Measurements from ENCODE around the gene TOX2. TPM values are rescaled to one million over a fixed set of nuclear protein-coding genes. Genes with fewer than 3 reads are reported as not detected.

The TOX2 gene
- total RNA-seq, 1 donor from 2014 or later, result 4.8 TPM

- H3K4me1 Mint-ChIP-seq, result peaks cover 36% of the 10 kb centered on the region
- POLR2A ChIA-PET, result no interaction called here
Observed at GRCh38 chr20:43915211-43916072, 790 bp downstream of the TOX2 start.

GRCh38 chr20:43916073-43916880 lies 1.6 kb downstream of the TOX2 start:
- ATAC-seq (ENCODE audit: low read depth), result no peak
- peaks cover 30% of the 10 kb centered on the region for H3K4me1 Mint-ChIP-seq
- TF ChIP-seq CTCF (IDR thresholded peaks at IDR 0.05), result no peak
- H3K27me3 Mint-ChIP-seq, result peaks cover 27% of the 10 kb centered on the region
- H3K4me3 Mint-ChIP-seq, result peak overlapping the region; percentile 82
- H3K9me3 Mint-ChIP-seq, result peaks cover 9% of the 10 kb centered on the region
- H3K36me3 Mint-ChIP-seq (ENCODE audit: low read depth), result no peaks in the 10 kb centered on the region
- CTCF ChIA-PET, result no interaction called here
- POLR2A ChIA-PET, result interaction anchor here (0.6 to 1.1 kb wide), 4 partner anchors 27 to 326 kb away, joined by 3 to 4 read pairs (median 4); partner anchors contain the start of gene IFT52
- H3K27ac Mint-ChIP-seq, result peak overlapping the region; percentile 28
- intact Hi-C loops (cut with micrococcal nuclease), result loop anchor here (2.0 to 5.0 kb wide), 2 partner anchors 35 to 164 kb away; no protein-coding TSS in a partner anchor
- DNase-seq, result no peak

More at GRCh38 chr20:43915211-43916072, 790 bp downstream of the TOX2 start:
- H3K36me3 Mint-ChIP-seq (ENCODE audit: low read depth), result no peaks in the 10 kb centered on the region
- peaks cover 27% of the 10 kb centered on the region for H3K27me3 Mint-ChIP-seq
- ATAC-seq (ENCODE audit: low read depth) (peak; percentile 34), DNase-seq (no peak)
- peak overlapping the region; percentile 54 for H3K27ac Mint-ChIP-seq
- TF ChIP-seq CTCF (IDR thresholded peaks at IDR 0.05), result no peak
- H3K4me3 Mint-ChIP-seq, result peak overlapping the region; percentile 82
- CTCF ChIA-PET, result no interaction called here
- H3K9me3 Mint-ChIP-seq, result peaks cover 9% of the 10 kb centered on the region
- intact Hi-C loops (cut with micrococcal nuclease), result loop anchor here (2.0 to 5.0 kb wide), 2 partner anchors 35 to 163 kb away; no protein-coding TSS in a partner anchor

- Mint-ChIP-seq H3K36me3 (ENCODE audit: low read depth) (no peaks in the 10 kb centered on the region), H3K4me3 (peak overlapping the region; percentile 68), H3K27me3 (peaks cover 27% of the 10 kb centered on the region), H3K4me1 (peaks cover 31% of the 10 kb centered on the region), H3K9me3 (peaks cover 7% of the 10 kb centered on the region), H3K27ac (no peak overlapping the region)
- ChIA-PET CTCF (no interaction called here), POLR2A (interaction anchor here (0.6 to 1.1 kb wide), 4 partner anchors 26 to 326 kb away, joined by 3 to 4 read pairs (median 4); partner anchors contain the start of gene IFT52)
- DNase-seq (no peak), ATAC-seq (ENCODE audit: low read depth) (peak; percentile 13)
- intact Hi-C loops (cut with micrococcal nuclease), result loop anchor here (2.0 to 5.0 kb wide), 2 partner anchors 34 to 165 kb away; no protein-coding TSS in a partner anchor
- TF ChIP-seq CTCF (IDR thresholded peaks at IDR 0.05), result no peak
Observed at GRCh38 chr20:43916881-43917371, 2.3 kb downstream of the TOX2 start.

GRCh38 chr20:43917380-43917779 lies 2.7 kb downstream of the TOX2 start:
- Mint-ChIP-seq H3K9me3 (peaks cover 5% of the 10 kb centered on the region), H3K36me3 (ENCODE audit: low read depth) (no peaks in the 10 kb centered on the region), H3K27ac (no peak overlapping the region), H3K27me3 (peaks cover 27% of the 10 kb centered on the region), H3K4me3 (no peak overlapping the region), H3K4me1 (peaks cover 31% of the 10 kb centered on the region)
- ATAC-seq (ENCODE audit: low read depth) (no peak), DNase-seq (no peak)
- POLR2A ChIA-PET, result interaction anchor here (0.6 to 1.1 kb wide), 2 partner anchors 166 to 327 kb away, joined by 3 to 4 read pairs; partner anchors contain the start of gene IFT52
- TF ChIP-seq CTCF (IDR thresholded peaks at IDR 0.05), result no peak
- CTCF ChIA-PET, result no interaction called here
- intact Hi-C loops (cut with micrococcal nuclease), result loop anchor here (2.0 to 5.0 kb wide), 2 partner anchors 33 to 165 kb away; no protein-coding TSS in a partner anchor
